ENCODE measurements around the gene SYTL2. TPM values are rescaled to one million over a fixed set of nuclear protein-coding genes. Genes with fewer than 3 reads are reported as not detected.
"Not testable (repeated sequence)": the region's sequence is repeated elsewhere in the genome, so short reads cannot be mapped to it uniquely, and the experiment has no call there.

The SYTL2 gene
- total RNA-seq, 8 experiments from 2014 or later, result 2.5 to 79.6 (median 19.3) TPM

DNA sequence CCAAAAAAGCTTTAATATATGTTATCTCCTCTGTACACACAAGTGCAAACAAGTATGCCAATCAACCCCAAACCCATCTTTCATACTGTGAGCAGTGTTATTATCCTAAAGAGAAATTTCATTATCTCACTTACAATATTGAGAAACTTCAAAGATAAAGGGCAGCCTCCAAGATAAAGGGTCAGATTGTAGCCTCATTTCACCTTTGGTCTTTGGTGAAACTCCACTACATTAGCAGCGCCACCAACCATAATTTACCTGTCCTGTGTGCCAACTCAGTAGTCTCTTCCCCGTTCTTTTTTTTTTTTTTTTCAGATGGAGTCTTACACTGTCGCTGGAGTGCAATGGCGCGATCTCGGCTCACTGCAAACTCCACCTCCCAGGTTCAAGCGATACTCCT is 9.4 kb downstream of the SYTL2 start:
- no peak overlapping the region for H3K27ac ChIP-seq
- no peak for ATAC-seq (replicated peaks in 6 of 8)
- no peak overlapping the region for H3K4me3 ChIP-seq
- in situ Hi-C loops (cut with MboI; ENCODE audit: low pct_unique_long_range_greater_than_20kb in 2 of 9, low sequenced_read_pairs in 9 of 9, unreplicated experiment in 9 of 9), result no loop called here
- 57 to 100% (median 100%) methylated on average over 1 to 6 of the region's 7 CpGs; no CpG with 5 or more reads in 1 of the 10 experiments for WGBS, 10 experiments
- H3K4me1 ChIP-seq (replicated peaks in 1 of 2), result no peaks in the 10 kb centered on the region

DNA sequence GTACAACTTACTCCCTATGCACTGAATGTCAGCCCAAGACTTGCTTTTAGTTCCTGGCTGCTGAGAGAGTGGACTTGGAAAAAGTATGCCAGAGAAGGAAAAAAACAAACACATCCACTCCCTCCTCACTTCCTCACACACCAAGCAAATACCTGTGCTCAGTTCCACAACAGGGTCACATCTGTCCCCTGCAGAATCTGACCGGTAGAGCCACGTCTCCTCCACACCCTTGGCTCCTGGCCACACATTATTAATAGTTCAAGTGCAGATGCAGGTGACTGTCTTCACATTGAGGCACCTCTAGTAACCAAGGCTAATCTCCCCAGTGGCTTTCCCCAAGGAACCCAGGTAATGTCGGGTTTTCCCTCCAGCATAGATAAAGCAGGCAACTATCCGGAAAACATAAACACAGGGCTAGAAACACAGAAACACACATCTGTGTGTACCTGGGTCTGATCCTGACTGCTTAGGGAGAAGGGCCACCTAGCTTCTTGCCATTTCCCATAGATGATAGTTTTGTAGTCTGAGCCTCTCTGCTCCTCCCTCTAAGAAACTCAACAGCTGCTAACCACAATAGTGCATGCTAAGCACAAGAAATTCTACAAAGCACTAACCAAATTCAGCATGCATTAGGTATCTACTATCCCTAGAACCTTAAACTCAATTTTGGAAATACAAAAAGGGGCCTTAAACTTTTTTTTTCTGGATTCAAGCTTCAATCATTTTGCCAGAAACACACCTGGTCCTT is 10.2 kb downstream of the SYTL2 start:
- in situ Hi-C loops (cut with MboI; ENCODE audit: low pct_unique_long_range_greater_than_20kb in 2 of 9, low sequenced_read_pairs in 9 of 9, unreplicated experiment in 9 of 9), result no loop called here

DNA sequence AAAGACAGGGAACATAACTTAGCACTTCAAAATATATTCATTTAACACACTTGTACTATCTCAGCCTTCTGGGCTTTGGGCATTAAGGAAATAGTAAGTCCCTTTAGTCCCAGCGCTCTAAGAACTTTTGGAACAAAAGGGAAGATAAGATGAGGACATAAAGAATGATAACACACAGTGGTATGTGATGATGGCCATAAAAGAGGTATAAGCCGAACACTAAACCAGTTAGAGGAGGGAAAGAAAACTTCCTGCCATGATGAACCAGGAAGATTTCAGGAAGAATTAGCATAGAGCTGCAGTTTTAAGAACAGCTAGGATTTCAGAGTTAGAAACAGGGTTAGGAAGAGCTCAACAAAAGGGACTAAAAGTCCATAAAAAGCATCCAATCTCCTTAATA is 11.8 kb downstream of the SYTL2 start:
- Histone ChIP-seq H3K27ac (no peak overlapping the region), H3K4me1 (replicated peaks in 1 of 2) (no peaks in the 10 kb centered on the region), H3K4me3 (no peak overlapping the region)
- no peak for ATAC-seq (replicated peaks in 6 of 8)
- 58 to 100% (median 94%) methylated on average over 1 to 2 of the region's 2 CpGs; no CpG with 5 or more reads in 1 of the 10 experiments for WGBS, 10 experiments
- in situ Hi-C loops (cut with MboI; ENCODE audit: low pct_unique_long_range_greater_than_20kb in 2 of 9, low sequenced_read_pairs in 9 of 9, unreplicated experiment in 9 of 9), result no loop called here

More for the DNA sequence above, 10.2 kb downstream of the SYTL2 start:
- 40 to 83% (median 60%) methylated on average over 1 to 2 of the region's 4 CpGs; no CpG with 5 or more reads in 7 of the 10 experiments for WGBS, 10 experiments
- ATAC-seq (replicated peaks in 6 of 8), result no peak
- Histone ChIP-seq H3K4me1 (replicated peaks in 1 of 2) (no peaks in the 10 kb centered on the region), H3K4me3 (no peak overlapping the region), H3K27ac (no peak overlapping the region)

DNA sequence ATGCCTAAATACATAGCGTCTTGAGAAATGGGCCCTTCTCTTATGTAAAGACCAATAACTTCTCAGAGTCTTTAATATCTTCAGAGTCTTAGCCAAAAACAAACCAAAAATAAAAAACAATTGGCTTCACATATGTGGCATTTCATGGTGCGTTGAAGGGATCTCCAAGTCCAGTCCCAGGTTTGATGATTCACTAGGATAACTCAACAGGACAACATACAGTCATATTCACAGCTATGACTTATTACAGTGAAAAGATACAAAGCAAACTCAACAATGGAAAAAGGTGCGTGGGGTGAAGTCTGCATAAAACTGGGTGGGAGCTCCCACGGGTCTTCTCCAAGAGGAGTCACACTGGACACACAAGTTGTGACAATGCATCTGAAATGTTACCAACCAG is 12.6 kb downstream of the SYTL2 start:
- in situ Hi-C loops (cut with MboI; ENCODE audit: low pct_unique_long_range_greater_than_20kb in 2 of 9, low sequenced_read_pairs in 9 of 9, unreplicated experiment in 9 of 9), result no loop called here
- Histone ChIP-seq H3K4me1 (replicated peaks in 1 of 2) (no peaks in the 10 kb centered on the region), H3K4me3 (no peak overlapping the region), H3K27ac (no peak overlapping the region)
- whole genome bisulfite sequencing, 10 experiments, result 83 to 100% (median 89%) methylated on average over 1 to 4 of the region's 4 CpGs
- no peak for ATAC-seq (replicated peaks in 6 of 8)

DNA sequence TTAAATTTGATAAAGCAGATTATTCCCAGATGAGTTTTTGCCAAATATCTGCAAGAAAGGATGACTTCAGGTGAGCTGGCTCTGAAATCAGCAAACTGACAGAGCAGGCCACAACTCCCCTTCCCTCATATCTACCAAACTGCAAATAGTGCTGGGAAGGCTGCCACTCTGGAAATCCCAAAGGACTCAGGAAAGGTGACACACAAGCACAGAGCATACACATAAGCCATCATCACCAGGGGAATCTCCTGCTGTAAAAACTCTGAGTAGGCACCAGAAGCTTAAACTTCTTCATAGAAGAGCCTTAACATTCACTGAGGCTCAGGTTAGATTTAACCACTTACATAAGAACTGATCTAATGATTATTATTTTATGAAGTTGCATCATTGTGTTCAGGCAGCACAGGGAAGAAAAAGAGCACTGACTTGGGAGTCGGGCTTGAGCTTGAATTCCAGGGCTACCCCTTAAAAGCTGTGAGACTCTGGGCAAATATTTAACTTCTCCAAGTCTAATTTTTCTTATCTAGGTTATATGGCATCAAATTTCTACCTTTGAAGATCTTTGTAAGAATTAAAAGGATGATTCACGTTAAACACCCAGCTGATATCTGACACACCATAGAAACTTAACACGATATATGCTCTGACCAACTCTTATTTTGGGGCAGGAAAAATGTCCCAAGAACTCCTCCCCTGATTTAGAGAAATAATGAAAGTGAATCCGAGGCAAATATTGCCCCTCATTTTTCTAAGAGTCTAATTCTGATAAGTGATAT is 15.0 kb downstream of the SYTL2 start:
- 36 to 86% (median 70%) methylated on average over 2 to 4 of the region's 4 CpGs for WGBS, 10 experiments
- in situ Hi-C loops (cut with MboI; ENCODE audit: low pct_unique_long_range_greater_than_20kb in 2 of 9, low sequenced_read_pairs in 9 of 9, unreplicated experiment in 9 of 9), result no loop called here
- Histone ChIP-seq H3K4me3 (no peak overlapping the region), H3K27ac (no peak overlapping the region), H3K4me1 (replicated peaks in 1 of 2) (no peaks in the 10 kb centered on the region)
- no peak for ATAC-seq (replicated peaks in 6 of 8)

DNA sequence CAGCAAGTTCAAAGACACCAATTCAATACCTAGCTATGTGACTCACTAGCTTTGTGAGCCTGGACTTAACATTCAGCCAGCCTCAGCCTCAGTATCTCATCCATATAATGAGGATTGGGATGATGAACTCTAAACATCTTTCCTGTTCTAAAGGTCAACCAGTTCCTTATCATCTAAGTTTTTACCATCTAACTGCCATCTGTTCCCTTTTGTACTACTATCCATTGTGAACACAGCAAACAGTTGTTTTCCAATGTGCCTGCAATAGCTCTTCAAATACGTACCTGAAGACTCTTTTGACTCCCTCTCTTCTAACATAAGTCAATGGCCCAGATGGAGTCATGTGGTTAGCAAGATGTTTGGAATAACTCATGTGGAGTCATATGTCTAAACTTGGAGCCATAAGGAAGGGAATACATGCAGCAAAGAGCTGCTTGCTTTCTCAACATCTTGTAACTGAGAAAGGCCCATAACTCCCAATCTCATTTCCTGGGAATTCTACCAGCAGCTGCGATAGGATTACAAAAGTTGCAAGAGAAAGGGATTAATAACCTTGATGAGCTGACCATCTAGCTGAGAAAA is 19.4 kb downstream of the SYTL2 start:
- H3K4me1 ChIP-seq (replicated peaks in 1 of 2), result no peaks in the 10 kb centered on the region
- no peak for ATAC-seq (replicated peaks in 6 of 8)
- in situ Hi-C loops (cut with MboI; ENCODE audit: low pct_unique_long_range_greater_than_20kb in 2 of 9, low sequenced_read_pairs in 9 of 9, unreplicated experiment in 9 of 9), result no loop called here
- H3K27ac ChIP-seq, result no peak overlapping the region
- H3K4me3 ChIP-seq, result no peak overlapping the region
- WGBS, 10 experiments, result 40 to 100% (median 90%) methylated on average over 1 to 2 of the region's 2 CpGs; no CpG with 5 or more reads in 3 of the 10 experiments

DNA sequence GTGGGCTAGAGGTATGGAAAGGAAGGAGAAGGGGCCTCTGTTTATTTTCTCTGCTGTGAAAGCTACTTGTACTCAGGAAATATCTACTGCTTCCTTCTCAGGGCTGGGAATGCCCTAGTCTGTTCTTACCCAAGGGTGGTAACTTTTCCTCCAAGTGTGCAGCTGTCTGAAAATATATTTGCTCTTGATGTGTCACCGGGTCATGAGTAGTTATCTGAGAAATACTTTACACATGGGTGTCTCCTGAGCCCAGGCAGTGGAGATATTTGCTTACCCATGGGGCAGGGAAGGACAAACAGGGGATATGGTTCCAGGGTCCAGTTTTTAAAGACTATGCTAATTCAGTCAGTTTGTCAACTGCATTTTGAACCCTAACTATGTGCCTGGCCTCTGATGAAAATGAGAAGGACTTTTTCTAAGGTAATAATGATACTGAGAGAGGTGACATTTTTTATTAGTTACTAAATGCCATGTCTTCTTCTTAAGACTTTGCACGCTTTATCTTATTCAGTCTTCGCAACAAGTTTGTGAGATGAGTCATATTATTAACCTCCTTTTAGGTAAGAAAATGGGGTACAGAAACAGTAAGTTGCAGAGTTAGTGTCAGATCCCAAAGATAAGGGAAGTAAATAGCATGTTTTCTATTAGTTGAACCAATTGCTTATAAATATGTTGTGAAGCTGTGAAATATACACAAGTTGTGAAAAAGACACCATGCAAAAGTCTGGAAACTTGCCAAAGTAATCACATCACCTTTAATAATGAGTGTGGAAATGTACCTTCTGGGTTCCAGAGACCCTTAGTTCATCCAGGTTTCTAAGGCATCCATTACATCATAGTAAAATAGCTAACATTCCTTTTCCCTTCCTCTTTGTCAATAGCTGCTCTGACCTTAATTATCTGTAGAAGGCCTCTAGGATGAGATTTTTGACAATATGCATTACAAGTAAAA is 22.9 kb downstream of the SYTL2 start:
- 67 to 100% (median 88%) methylated on average over 2 to 3 of the region's 3 CpGs; no CpG with 5 or more reads in 2 of the 10 experiments for WGBS, 10 experiments
- Histone ChIP-seq H3K4me3 (no peak overlapping the region), H3K4me1 (replicated peaks in 1 of 2) (no peaks in the 10 kb centered on the region), H3K27ac (no peak overlapping the region)
- ATAC-seq (replicated peaks in 6 of 8), result peak in 2 of 8 experiments; percentile 57 to 93
- in situ Hi-C loops (cut with MboI; ENCODE audit: low pct_unique_long_range_greater_than_20kb in 2 of 9, low sequenced_read_pairs in 9 of 9, unreplicated experiment in 9 of 9), result no loop called here

DNA sequence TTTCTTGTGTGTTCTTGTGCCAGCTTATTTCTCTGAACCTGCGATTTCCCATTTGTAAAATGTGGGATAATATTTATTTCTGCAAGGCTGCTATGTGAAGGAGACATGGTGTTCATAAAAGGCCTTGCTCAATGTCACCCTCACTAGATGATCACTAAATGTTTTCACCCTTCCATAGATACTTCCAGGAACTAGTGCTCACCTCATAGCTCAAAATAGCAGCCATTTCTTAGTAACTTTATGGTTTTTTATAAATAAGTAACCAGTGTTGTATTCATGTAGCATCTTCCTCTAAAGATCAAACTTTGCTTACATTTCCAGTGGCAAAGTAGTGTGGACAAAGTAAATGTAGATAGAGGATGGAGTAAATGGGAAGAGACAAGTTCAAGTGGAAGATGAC is 23.8 kb downstream of the SYTL2 start:
- H3K4me1 ChIP-seq (replicated peaks in 1 of 2), result no peaks in the 10 kb centered on the region
- no peak for ATAC-seq (replicated peaks in 6 of 8)
- no peak overlapping the region for H3K4me3 ChIP-seq
- in situ Hi-C loops (cut with MboI; ENCODE audit: low pct_unique_long_range_greater_than_20kb in 2 of 9, low sequenced_read_pairs in 9 of 9, unreplicated experiment in 9 of 9), result no loop called here
- 78 to 100% (median 92%) methylated on average over 1 of the region's 1 CpG; no CpG with 5 or more reads in 3 of the 10 experiments for WGBS, 10 experiments
- H3K27ac ChIP-seq, result no peak overlapping the region

DNA sequence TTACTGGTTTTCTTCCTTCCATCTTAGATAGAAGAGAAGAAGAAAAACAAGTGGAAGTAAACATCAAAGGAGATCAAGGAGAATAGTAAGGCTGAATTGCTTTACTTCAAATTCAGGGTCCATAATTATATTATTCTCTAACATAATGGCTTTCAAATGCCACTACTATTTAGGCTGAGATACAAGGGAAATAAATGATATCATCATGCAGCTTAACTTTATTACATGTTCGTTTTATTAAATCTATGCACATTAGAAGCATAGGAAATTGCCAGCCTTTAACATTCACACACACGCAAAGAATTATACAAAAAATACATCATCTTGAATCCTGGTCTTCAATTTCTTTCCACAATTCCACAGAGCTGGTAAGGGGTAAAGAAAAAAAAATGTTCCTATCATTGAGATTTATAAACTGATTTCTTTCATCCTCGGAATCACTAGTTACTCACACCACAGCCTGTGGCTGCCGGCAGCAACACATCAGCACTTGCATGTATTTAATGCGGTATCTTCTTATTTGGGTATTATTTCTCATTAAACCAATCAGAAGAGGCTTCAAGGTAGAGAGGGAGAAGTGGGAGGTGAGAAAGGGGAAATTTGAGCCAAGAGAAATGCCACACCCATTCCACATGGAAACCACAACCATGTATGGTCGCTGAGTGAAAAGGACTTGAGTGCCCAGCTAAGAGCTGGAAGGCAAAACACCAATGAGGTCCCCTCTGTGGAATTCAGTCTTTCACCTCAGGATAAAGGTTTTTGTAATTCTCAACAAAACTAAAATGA is 26.3 kb downstream of the SYTL2 start:
- ATAC-seq (replicated peaks in 6 of 8), result peak in 3 of 8 experiments; percentile 58 to 71 (median 64)
- in situ Hi-C loops (cut with MboI; ENCODE audit: low pct_unique_long_range_greater_than_20kb in 2 of 9, low sequenced_read_pairs in 9 of 9, unreplicated experiment in 9 of 9), result no loop called here
- Histone ChIP-seq H3K4me3 (no peak overlapping the region), H3K4me1 (replicated peaks in 1 of 2) (no peaks in the 10 kb centered on the region), H3K27ac (no peak overlapping the region)
- 22 to 96% (median 89%) methylated on average over 3 to 6 of the region's 6 CpGs for WGBS, 10 experiments

DNA sequence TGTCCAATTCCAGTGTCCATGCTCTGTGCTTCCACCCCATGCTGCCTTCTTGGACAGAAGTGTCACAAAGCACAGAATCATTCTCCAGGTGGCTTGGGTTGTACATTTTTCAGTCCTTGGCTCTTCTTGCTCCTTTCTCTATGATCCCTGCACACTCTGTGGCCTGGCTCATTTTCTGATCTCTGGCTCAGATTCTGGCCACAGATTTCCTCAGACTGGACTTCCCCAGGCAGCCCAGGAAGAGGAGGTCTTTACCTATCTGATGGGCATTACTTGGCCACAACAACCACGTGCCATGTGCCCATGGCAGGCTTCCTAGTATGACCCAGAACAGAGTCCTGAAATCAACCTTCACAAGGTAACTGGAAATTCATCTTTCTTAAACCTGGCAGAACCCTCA is 27.2 kb downstream of the SYTL2 start:
- no peak overlapping the region for H3K27ac ChIP-seq
- in situ Hi-C loops (cut with MboI; ENCODE audit: low pct_unique_long_range_greater_than_20kb in 2 of 9, low sequenced_read_pairs in 9 of 9, unreplicated experiment in 9 of 9), result no loop called here
- ATAC-seq (replicated peaks in 6 of 8), result no peak
- 0 to 75% (median 24%) methylated on average over 1 of the region's 1 CpG; no CpG with 5 or more reads in 4 of the 10 experiments for WGBS, 10 experiments
- H3K4me1 ChIP-seq (replicated peaks in 1 of 2), result no peaks in the 10 kb centered on the region
- no peak overlapping the region for H3K4me3 ChIP-seq

DNA sequence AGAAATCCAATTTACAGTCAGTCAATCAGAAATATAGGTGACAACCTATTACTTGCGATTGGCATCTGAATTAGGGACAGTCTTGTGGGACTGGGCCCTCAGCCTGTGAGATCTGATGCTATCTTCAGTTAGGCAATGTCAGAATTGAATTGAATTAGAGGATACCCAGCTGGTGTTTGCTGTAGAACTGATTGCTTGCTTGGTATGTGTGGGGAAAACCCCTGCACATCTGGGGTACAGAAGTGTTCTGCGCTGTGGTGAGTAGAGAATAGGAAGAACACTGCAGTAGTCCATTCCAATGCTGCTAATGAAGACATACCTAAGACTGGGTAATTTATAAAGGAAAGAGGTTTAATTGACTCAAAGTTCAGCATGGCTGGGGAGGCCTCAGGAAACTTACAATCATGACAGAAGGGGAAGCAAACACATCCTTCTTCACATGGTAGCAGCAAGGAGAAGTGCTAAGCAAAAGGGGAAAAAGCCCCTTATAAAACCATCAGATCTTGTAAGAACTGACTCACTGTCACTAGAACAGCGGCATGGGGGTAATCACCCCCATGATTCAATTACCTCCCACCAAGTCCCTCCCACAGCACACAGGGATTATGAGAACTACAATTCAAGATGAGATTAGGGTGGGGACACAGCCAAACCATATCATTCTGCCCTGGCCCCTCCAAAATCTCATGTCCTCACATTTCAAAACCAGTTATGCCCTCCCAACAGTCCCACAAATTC is 30.0 kb downstream of the SYTL2 start:
- H3K4me1 ChIP-seq (replicated peaks in 1 of 2); H3K27ac ChIP-seq; in situ Hi-C loops (cut with MboI; ENCODE audit: low pct_unique_long_range_greater_than_20kb in 2 of 9, low sequenced_read_pairs in 9 of 9, unreplicated experiment in 9 of 9); H3K4me3 ChIP-seq; ATAC-seq (replicated peaks in 6 of 8): not testable (repeated sequence)
- WGBS, 10 experiments, result 25 to 100% (median 94%) methylated on average over 1 to 3 of the region's 3 CpGs; no CpG with 5 or more reads in 1 of the 10 experiments
